ENCODE measurements around the gene STX7. TPM values are rescaled to one million over a fixed set of nuclear protein-coding genes. Genes with fewer than 3 reads are reported as not detected.

The STX7 gene
- polyA plus RNA-seq, 3 donors, result 49.7 to 85.1 (median 81.7) TPM

DNA sequence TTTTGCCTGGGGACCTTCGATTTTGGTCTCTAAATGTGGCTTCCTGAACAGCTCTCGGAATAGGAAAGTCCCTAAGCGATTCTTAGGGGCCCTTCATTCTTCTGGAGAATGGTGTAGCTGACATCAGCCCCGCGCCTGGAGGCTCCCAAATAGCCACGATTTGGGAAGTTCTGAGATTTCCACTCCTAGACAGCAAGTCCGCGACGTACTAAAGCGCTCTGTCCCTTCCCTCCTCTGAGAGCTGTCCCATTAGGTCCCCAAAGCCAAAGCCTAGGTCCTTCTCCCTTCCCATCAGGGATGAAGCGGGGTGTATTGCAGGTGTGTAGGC, 112.4 kb downstream of the STX7 start:
- DNase-seq, result no peak
- H3K4me2 ChIP-seq (replicated peaks; ENCODE audit: extremely low read depth, low read length, poor library complexity, severe bottlenecking), result no peak overlapping the region
- H2AFZ ChIP-seq (ENCODE audit: insufficient read depth, low read depth, low read length, poor library complexity, severe bottlenecking), result no peak overlapping the region
- H4K20me1 ChIP-seq (ENCODE audit: insufficient read depth, low read length), result no peaks in the 10 kb centered on the region
- H3K79me2 ChIP-seq (ENCODE audit: insufficient read depth, low read length), result no peaks in the 10 kb centered on the region
- Mint-ChIP-seq H3K27ac (no peak overlapping the region), H3K36me3 (peaks cover 0 to 2% of the 10 kb centered on the region in 2 donors), H3K27me3 (ENCODE audit: low read depth in 3 of 3) (peaks cover 48 to 78% (median 64%) of the 10 kb centered on the region in 3 donors), H3K4me1 (peaks cover 9% of the 10 kb centered on the region), H3K4me3 (peak overlapping the region; percentile 20 to 81), H3K9me3 (peaks cover 0 to 15% (median 9%) of the 10 kb centered on the region in 7 donors)
- peaks cover 0 to 14% of the 10 kb centered on the region in 2 donors for H3K9me3 ChIP-seq (replicated peaks in 1 of 2; ENCODE audit: control insufficient read depth in 1 of 2, insufficient read depth in 1 of 2, low read length in 2 of 2)
- intact Hi-C loops (cut with micrococcal nuclease), result no loop called here
- H3K9ac ChIP-seq (ENCODE audit: insufficient read depth, low read length, poor library complexity, severe bottlenecking), result no peak overlapping the region
- H3K36me3 ChIP-seq (replicated peaks in 1 of 2; ENCODE audit: control insufficient read depth in 1 of 2, insufficient read depth in 2 of 2, low read length in 2 of 2), result no peaks in the 10 kb centered on the region
- peaks cover 59 to 81% of the 10 kb centered on the region in 2 donors for H3K27me3 ChIP-seq (ENCODE audit: control insufficient read depth in 2 of 2, insufficient read depth in 2 of 2, low read length in 2 of 2)
- no peak overlapping the region for H3K27ac ChIP-seq (ENCODE audit: low read depth in 1 of 2, low read length in 2 of 2)
- 17% methylated on average over 1 of the region's 11 CpGs for WGBS (ENCODE audit: insufficient coverage)
- H3K4me1 ChIP-seq (ENCODE audit: control insufficient read depth in 1 of 2, insufficient read depth in 2 of 2, low read length in 2 of 2), result peaks cover 7 to 12% of the 10 kb centered on the region in 2 donors
- TF ChIP-seq, protein P1, sequence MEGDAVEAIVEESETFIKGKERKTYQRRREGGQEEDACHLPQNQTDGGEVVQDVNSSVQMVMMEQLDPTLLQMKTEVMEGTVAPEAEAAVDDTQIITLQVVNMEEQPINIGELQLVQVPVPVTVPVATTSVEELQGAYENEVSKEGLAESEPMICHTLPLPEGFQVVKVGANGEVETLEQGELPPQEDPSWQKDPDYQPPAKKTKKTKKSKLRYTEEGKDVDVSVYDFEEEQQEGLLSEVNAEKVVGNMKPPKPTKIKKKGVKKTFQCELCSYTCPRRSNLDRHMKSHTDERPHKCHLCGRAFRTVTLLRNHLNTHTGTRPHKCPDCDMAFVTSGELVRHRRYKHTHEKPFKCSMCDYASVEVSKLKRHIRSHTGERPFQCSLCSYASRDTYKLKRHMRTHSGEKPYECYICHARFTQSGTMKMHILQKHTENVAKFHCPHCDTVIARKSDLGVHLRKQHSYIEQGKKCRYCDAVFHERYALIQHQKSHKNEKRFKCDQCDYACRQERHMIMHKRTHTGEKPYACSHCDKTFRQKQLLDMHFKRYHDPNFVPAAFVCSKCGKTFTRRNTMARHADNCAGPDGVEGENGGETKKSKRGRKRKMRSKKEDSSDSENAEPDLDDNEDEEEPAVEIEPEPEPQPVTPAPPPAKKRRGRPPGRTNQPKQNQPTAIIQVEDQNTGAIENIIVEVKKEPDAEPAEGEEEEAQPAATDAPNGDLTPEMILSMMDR (IDR thresholded peaks at IDR 0.05), result no peak
- H3K4me3 ChIP-seq (replicated peaks in 1 of 3; ENCODE audit: low read depth in 2 of 3, low read length in 3 of 3), result no peak overlapping the region

DNA sequence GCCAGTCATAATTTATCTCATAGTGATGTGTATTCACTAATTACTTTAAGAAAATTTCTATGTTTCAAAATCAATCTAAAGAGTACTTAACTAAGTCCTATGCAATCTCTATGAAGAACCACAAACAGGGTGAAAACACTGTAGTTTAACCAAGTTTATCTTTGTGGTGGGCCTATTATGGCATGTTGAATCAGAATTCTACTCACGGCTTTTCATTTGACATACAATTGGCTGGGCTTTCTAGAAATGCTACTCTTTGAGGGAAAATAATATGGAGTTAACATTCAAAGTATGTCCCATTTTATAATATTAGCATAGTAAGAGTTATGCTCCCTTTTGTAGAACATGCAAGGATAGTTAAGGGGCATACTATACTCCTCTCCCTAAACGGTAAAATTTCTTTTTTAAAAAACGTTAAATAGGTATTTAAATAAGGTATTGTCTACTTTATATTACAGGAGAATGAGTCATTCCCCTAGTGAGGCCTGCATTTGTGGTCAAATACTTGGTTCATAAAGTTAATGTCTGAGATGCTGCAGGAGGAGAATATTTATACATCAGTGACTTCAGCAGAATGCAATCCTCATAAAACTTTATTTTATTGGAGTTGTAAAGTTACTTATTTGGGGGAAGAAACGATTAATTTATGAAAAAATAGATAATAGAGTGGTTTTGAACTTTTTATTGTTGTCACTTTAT, 113.4 kb downstream of the STX7 start:
- peaks cover 9% of the 10 kb centered on the region for H3K4me1 Mint-ChIP-seq
- no peaks in the 10 kb centered on the region for H3K36me3 ChIP-seq (replicated peaks in 1 of 2; ENCODE audit: control insufficient read depth in 1 of 2, insufficient read depth in 2 of 2, low read length in 2 of 2)
- peak overlapping the region in 1 of 2 donors; percentile 81 for H3K4me3 Mint-ChIP-seq
- no peaks in the 10 kb centered on the region for H4K20me1 ChIP-seq (ENCODE audit: insufficient read depth, low read length)
- peaks cover 53 to 72% of the 10 kb centered on the region in 2 donors for H3K27me3 ChIP-seq (ENCODE audit: control insufficient read depth in 2 of 2, insufficient read depth in 2 of 2, low read length in 2 of 2)
- H3K36me3 Mint-ChIP-seq, result peaks cover 0 to 2% of the 10 kb centered on the region in 2 donors
- no CpG with 5 or more reads among the region's 4 CpGs for WGBS (ENCODE audit: insufficient coverage)
- peaks cover 4 to 25% (median 18%) of the 10 kb centered on the region in 7 donors for H3K9me3 Mint-ChIP-seq
- no peak overlapping the region for H3K27ac ChIP-seq (ENCODE audit: low read depth in 1 of 2, low read length in 2 of 2)
- peaks cover 0 to 14% of the 10 kb centered on the region in 2 donors for H3K9me3 ChIP-seq (replicated peaks in 1 of 2; ENCODE audit: control insufficient read depth in 1 of 2, insufficient read depth in 1 of 2, low read length in 2 of 2)
- H3K27ac Mint-ChIP-seq, result no peak overlapping the region
- H3K4me3 ChIP-seq (replicated peaks in 1 of 3; ENCODE audit: low read depth in 2 of 3, low read length in 3 of 3), result no peak overlapping the region
- H2AFZ ChIP-seq (ENCODE audit: insufficient read depth, low read depth, low read length, poor library complexity, severe bottlenecking), result no peak overlapping the region
- intact Hi-C loops (cut with micrococcal nuclease), result no loop called here
- no peak overlapping the region for H3K4me2 ChIP-seq (replicated peaks; ENCODE audit: extremely low read depth, low read length, poor library complexity, severe bottlenecking)
- no peak for DNase-seq
- peaks cover 48 to 73% (median 59%) of the 10 kb centered on the region in 3 donors for H3K27me3 Mint-ChIP-seq (ENCODE audit: low read depth in 3 of 3)
- TF ChIP-seq, protein P1 (IDR thresholded peaks at IDR 0.05), result no peak
- no peaks in the 10 kb centered on the region for H3K79me2 ChIP-seq (ENCODE audit: insufficient read depth, low read length)
- peaks cover 7 to 12% of the 10 kb centered on the region in 2 donors for H3K4me1 ChIP-seq (ENCODE audit: control insufficient read depth in 1 of 2, insufficient read depth in 2 of 2, low read length in 2 of 2)
- no peak overlapping the region for H3K9ac ChIP-seq (ENCODE audit: insufficient read depth, low read length, poor library complexity, severe bottlenecking)

Small RNAs within 50 kb of the gene (small RNA-seq; reads per million reads assigned to genes)
- not detected for gene TAAR7P (ENCODE audit: insufficient read length, low read depth)

Other genes with a start within 250 kb of the STX7 start
- gene MOXD1, start 111.6 kb downstream of the STX7 start, polyA plus RNA-seq, result not detected
- not detected for gene TAAR9, start 25.2 kb upstream of the STX7 start, polyA plus RNA-seq
- not detected for gene TAAR8, start 39.6 kb upstream of the STX7 start, polyA plus RNA-seq
- gene TAAR6, start 57.2 kb upstream of the STX7 start, polyA plus RNA-seq, result not detected
- gene TAAR5, start 76.6 kb upstream of the STX7 start, polyA plus RNA-seq, result not detected
- gene TAAR2, start 111.2 kb upstream of the STX7 start, polyA plus RNA-seq, result not detected
- not detected for gene TAAR1, start 146.1 kb upstream of the STX7 start, polyA plus RNA-seq
- gene VNN1, start 200.9 kb upstream of the STX7 start, polyA plus RNA-seq, result 10 to 100 TPM in 2 of 3 donors, 1 to 10 TPM in 1; 7.9 to 61.2 (median 47.9) TPM
- 100 to 1,000 TPM; 134 to 394 (median 359) TPM for gene VNN2, start 244.8 kb upstream of the STX7 start, polyA plus RNA-seq

Measured in CD14-positive monocyte (primary cell).